Measurements from ENCODE around the gene OR6K6.

The OR6K6 gene

DNA sequence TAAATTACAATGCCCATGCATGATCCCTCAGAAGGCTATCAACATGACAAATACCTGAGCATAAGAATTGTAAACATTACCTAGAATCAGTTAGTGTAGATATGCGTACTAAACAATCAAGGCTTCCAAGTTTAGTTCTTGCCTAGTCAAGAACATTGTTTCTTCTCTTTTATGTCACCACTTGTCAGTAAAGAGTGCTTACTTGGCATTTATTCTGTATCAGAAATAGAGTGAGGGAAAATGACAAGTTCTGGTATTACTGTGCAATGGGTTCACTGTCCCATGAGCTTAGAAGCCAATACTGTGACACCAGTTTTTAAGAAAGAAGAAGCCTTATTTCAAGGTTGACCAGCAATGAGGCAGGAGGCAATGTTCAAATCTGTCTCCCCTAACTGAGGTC lies 49.2 kb downstream of the OR6K6 start:
- DNase-seq = no peak
